Erythroblast (primary cell): ENCODE measurements around the gene NR3C2.

ENCODE experiments used
- DNase-seq, 2 experiments: peaks; one replicate each; lab custom pipeline; 2025; lab: John Stamatoyannopoulos, UW
- GATA1 ChIP-seq: IDR thresholded peaks from 2 replicates; pipeline ENCODE4 v1.6.1; 2011; ENCODE audit warnings: low read depth, mild to moderate bottlenecking, control low read depth, low read length, moderate library complexity
- POLR2A ChIP-seq: IDR thresholded peaks from 2 replicates; pipeline ENCODE4 v1.6.1; 2011; ENCODE audit warnings: mild to moderate bottlenecking, low read length

Gene NR3C2

DNA sequence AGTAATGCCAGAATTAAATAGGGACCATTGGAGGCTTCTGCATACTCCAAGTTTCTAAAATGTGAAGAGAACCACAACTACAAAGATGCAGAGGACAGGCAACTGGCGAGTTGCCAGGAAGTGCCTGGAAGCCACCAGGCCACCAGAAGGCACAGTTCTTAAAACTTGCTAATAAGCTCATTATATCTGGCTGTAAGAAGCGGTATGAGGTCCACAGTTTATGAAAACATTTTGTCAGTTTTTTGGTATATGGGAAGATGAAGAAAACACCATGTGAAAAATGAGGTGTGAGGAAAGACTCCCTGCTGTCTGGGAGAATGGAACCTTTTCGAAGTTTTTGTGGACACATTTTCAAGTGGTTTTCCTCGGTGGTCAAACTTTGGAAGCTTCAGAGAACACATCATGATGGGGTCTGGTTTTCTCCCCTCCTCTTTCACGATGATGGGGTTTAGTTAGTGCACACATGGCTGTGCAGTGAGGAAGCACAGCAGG, 202.7 kb downstream of the NR3C2 start:
- TF ChIP-seq POLR2A (no peak), GATA1 (no peak)
- peak; percentile 18 to 22 for DNase-seq

DNA sequence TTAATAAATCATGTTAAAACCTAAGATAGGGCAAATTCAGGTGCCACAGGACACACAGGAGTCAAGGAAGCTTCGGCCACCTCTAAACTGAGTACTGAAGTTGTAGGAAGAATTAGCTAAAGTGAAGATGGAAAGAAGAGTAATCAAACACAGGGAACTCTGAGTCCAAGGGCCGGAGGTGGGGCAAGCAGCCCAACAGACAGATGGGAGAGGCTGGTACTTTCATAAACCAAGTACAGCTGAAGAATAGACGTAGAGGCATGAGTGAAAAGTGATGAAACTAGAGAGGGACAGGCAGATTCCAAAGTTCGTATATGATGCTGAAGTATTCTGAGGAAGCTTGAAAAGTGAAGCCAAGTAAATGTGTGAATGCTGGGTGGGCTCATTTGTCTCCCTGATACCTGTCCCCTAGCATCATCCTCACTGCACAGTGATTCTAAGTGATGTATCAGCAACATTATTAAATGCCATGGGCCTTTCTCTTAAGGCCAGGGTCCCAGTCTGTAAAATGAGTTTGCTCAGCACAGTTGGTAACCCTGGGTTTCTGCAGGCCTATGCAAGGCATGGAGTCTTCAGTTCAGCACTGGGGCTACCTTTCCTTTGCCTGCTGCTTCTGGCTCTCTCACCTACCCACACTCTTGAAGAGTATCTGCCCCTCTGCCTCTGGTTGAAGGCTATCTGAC, 203.3 kb downstream of the NR3C2 start:
- no peak for TF ChIP-seq POLR2A
- no peak for TF ChIP-seq GATA1
- DNase-seq, result no peak

DNA sequence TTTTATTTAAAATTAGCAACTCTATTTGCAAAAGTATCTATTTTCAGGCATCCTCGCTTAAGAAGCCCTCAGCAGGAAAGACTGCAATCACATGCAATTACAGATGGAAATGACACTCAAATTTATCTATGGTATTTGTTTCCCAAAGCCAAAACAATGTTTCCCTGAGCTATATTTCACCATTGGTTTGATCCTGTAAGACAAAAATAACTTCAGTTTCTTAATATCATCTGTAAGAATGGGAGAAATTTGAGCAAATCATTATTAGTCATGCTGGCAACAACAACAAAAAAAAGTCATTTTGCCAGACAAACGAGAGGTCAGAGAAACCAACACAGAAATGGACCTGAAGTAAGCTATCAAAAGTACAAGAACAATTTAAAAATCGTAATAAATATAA, 204.1 kb downstream of the NR3C2 start:
- TF ChIP-seq POLR2A, result no peak
- TF ChIP-seq GATA1, result no peak
- DNase-seq, result no peak

DNA sequence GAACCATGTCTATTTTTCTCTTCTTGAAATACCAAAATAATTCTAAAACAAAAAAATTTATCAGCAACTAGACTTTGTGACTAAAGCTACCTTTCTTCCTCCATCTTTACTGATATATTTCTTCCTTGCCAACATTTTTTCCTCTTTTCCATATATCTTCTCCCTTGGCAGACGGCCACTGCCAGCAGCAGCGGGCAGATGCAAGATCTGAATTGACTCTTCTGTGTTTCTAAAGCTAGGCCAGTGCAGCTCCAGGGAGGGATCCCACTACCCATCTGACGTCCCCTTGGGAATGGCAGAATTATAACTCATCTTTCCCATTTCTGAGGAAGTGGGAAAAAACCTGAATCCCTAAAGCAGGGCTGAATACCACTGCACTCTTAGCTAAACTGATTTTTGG, 206.4 kb downstream of the NR3C2 start:
- TF ChIP-seq POLR2A, result no peak
- no peak for TF ChIP-seq GATA1

DNA sequence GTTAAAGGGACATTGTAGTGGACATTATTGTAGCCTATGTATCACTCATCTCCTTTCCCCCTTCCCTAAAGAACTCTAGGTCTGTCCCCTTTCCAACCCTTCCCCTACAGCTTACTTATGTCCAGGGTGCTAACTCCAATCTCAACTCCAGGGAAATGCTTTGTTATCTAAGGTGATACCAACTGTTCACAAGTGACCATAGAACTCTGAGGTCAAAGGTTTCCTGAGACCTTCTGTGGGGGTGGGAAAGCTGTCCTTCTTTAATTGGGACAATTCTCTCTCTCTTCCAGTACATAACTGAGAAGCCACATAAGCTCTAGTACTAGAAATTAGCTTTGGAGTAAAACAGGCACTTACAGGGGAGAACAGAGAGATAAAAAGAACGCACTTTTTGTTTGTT, 212.4 kb downstream of the NR3C2 start:
- TF ChIP-seq GATA1, result no peak
- TF ChIP-seq POLR2A, result no peak

More for the DNA sequence above, 206.4 kb downstream of the NR3C2 start:
- no peak for DNase-seq

DNA sequence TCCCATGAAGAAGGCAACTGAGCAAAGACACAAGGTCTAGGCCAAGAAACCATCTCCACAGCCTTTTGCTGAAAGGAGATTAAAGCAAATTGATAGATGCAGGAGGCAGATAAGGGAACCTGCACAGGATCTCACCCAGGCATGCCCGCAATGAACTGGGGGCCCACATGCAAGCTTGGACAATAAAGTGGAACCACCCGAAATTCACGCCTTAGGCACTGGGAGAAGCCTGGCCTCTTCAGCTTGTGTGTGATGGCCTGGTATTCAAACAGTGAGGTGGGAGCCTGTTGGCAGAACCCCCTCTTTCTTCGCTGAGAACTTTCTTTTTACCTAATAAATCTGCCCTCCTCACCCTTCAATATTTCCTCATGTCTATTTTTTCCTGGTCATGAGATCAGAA, 213.2 kb downstream of the NR3C2 start:
- no peak for TF ChIP-seq POLR2A
- no peak for TF ChIP-seq GATA1
- DNase-seq, result no peak

More for the DNA sequence above, 212.4 kb downstream of the NR3C2 start:
- DNase-seq, result no peak

DNA sequence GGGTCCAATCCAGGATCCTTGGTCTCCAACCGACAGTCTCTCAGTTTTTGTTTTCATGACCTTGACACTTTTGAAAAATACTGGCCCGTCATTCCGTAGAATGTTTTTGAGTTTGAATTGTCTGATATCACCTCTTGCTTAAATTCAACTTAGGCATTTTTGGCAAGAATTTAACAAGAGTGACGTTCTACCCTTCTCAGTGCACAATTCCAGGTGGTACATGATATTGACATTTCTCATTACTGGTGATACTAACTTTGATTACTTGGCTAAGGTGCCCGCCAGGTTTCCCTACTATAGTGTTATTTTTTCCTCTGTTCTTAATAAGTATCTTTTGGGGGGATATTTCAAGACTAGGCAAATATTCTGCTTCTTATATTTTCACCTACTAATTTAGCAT, 215.1 kb downstream of the NR3C2 start:
- DNase-seq, result no peak
- no peak for TF ChIP-seq GATA1

DNA sequence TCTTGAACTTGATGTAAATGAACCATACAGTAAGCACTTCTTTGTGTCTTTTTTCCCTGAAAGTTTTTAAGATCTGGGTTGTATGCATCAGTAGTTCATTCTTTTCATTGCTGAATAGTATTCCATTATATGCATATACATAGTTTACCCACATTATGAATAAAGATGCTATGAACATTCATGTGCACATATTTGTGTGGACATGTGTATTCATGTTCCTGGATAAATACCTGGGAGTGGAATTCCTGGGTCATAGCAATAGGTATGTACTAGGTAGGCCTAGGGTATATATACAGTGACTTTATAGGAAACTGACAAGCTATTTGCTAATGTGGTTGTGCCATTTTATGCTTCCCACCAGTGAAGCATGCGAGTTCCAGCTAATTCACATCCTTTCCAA, 215.9 kb downstream of the NR3C2 start:
- DNase-seq, result no peak
- TF ChIP-seq GATA1 (no peak), POLR2A (no peak)

DNA sequence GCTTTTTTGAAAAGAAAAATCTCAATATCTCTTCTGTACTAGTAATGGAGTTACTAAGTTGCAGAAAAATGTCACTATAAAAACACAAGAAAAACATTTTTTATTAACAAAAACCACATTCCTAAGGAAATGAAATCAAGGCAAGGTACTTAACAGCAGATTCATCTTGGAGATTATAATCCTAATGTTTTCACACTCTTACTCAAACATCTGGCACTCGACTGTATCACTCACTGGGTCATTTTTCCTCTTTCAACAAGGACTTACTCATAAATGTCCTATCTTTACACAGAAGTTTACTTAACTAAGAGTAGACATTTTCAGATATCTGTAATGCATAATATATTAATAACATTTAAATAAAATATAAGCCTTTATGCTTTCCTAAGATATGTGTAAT, 216.6 kb downstream of the NR3C2 start:
- DNase-seq, result no peak
- TF ChIP-seq POLR2A, result no peak
- TF ChIP-seq GATA1, result no peak

DNA sequence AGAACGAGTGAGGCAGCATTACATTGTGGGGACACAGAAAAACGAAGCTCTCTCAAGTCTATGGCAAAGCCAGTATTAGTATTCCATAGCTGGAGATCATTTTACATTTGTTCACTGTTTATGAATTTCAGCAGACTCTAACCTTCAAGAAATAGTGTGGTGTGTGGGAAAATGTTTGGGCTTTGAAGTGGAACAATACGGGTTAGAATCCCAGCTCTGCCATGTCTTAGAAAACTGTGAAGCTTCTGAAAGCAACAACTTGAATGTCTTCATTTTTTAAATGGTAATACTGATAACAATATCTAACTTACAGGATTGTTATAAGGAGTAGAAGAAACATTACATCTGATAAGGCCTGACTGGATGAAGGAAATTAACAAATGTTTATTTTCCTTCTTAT, 217.7 kb downstream of the NR3C2 start:
- TF ChIP-seq GATA1 (no peak), POLR2A (no peak)
- DNase-seq, result no peak

DNA sequence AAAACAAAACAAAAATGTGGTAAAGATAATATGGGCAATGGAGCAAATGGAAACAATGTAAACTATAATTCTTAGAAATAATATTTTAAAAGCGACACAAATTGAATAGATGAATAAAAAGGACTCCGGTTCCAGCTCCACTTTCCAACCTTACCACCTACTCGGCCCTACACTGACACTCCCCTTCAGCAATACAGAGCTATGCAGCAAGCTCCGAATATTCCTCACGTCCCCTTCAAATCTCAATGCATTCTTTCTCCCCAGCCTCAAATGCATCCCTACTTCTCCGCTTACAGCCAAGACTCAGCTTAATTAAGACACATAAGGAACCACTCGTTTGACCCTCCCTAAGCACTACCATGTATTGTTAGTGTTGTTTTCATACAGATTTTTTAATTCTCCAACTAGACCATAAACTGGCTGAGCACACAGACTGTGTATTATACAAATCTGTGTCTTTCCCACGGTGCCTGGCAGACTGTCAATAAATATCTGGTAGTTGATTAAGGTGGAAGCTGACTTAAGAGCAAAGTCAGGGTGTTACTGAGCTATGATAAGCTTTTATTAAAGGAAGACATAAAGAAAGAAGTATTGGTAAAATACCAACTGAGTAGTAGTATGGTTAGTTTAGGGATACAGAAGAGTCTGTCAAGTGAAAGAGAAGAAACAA, 219.1 kb downstream of the NR3C2 start:
- no peak for DNase-seq
- TF ChIP-seq GATA1, result no peak
- TF ChIP-seq POLR2A, result no peak

DNA sequence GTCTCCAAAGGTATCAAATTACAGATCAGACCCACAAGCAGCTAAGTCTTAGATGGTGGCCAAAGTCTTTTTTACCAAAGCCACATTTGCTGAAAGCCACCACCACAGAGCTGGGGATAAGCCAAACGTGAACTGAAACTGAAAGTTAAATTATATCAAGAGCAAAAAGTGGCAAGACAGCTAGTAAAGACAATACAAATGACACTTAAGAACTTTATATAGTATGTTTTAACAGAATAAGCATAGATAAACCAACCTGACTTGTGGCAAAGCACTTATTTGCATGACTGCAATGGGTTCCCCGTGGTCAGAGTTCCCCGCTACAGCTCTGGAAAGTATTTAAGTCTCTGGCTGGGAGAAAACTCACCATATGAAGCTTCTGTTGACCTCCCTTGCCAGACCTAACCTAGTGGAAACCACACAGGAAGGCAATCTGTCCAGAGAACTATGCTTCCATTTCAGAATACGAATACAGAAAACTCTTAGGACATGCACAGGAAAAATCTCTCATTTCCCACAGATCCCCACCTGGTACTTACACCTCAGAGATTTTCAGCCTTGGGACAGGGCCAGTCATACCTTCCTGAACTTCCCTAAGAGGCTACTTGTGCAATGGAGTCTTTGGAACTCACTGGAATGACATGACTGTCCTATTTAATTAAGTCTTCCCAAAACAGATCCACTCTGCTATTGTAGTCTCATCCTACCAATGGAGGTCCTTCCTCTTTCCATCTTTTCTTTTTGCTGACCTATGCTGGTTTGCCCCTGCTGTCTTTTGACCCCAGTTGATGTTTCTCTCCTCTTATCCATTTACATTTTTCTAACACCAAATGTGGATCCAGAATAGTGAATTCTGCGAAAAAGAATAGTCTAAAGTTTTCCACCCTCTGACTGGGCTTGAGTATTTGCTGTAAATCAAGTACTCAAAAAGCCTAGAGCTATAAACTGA, 225.1 kb downstream of the NR3C2 start:
- TF ChIP-seq GATA1 (no peak), POLR2A (no peak)

DNA sequence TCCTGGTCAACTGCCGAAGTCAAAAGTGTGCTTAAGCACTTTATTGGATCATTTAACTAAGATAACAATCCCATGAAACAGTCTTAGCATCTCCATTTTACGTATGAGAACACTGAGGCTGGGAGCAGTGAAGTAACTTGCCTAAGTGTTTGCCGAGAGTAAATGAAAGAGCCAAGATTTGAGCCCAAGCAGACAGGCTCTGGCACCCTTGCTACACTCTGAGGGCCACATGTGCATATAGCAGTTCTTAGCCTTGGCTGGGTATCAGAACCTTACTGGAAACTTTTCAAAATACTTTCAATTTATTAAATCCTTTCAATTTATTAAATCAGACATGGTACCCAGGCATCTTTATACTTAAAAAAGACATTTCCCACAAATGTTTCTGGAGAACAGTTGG, 225.9 kb downstream of the NR3C2 start:
- no peak for TF ChIP-seq GATA1
- no peak for TF ChIP-seq POLR2A
- no peak for DNase-seq

More for the DNA sequence above, 225.1 kb downstream of the NR3C2 start:
- DNase-seq, result no peak

DNA sequence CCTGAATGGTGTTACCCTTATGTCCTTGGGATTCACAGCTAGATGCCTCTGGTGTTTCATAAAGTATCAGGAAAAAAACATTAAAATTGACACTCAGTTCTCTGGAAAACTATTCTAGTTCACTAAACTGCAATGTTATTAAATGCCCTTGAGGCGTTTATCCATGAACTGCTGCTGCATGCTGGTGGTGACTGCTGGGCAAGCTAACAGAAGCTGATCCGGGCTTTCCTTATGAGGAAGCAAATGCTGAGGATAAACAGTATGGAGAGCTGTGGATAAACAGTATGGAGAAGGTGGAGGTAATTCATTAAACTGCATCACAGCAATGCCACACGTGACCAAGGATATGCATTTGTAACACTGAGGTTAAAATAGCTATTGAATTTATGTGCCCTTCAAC, 227.0 kb downstream of the NR3C2 start:
- DNase-seq, result no peak
- no peak for TF ChIP-seq POLR2A
- TF ChIP-seq GATA1, result no peak
